GM18867 (cell line): ENCODE results near the gene PAQR5.
"Not testable (repeated sequence)": the region's sequence is repeated elsewhere in the genome, so short reads cannot be mapped to it uniquely, and the experiment has no call there.

Experiments used
- ATAC-seq: cut with Tn5 transposase; IDR thresholded peaks from one replicate; pipeline ENCODE4 v1.9.1; 2021; ENCODE audit warnings: mild to moderate bottlenecking, moderate library complexity; ENCODE audit not compliant: unreplicated experiment

The PAQR5 gene

GRCh38 chr15:69415381-69415780, 116.7 kb downstream of the PAQR5 start:
- ATAC-seq: no peak

DNA sequence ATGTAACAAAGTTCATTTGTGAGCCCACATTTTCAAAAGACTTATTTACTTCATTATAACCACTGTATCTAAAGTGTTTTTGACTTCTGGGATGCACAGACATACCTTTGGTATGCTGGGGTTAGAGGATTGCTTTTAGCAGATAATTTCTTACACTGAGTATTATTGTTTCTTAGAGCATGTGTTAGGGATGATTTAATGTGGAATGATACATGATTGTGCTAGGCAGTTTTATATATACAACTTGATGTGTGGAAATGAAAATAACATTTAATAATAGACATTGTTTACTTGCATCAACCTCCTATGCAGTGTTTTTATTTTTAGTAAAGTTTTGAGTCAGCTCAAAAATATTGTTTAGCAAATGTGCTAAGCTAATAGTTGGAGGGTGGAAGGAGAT, 118.9 kb downstream of the PAQR5 start:
- no peak for ATAC-seq

DNA sequence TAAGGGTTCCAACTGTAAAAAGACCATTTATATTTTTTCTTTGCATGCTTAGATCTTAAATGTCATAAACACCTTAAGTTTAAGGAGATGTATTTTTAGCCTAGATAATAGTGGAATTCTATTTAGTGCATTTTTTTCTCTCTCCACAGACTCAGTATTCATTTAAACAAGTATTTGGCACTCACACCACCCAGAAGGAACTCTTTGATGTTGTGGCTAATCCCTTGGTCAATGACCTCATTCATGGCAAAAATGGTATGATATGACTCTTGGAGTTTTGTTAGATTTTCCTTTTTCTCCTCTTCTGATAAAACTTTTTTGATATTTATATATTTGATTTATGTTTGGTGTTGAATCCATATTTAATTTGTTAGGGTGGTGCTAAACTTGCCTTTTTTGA, 122.8 kb downstream of the PAQR5 start:
- ATAC-seq: no peak

DNA sequence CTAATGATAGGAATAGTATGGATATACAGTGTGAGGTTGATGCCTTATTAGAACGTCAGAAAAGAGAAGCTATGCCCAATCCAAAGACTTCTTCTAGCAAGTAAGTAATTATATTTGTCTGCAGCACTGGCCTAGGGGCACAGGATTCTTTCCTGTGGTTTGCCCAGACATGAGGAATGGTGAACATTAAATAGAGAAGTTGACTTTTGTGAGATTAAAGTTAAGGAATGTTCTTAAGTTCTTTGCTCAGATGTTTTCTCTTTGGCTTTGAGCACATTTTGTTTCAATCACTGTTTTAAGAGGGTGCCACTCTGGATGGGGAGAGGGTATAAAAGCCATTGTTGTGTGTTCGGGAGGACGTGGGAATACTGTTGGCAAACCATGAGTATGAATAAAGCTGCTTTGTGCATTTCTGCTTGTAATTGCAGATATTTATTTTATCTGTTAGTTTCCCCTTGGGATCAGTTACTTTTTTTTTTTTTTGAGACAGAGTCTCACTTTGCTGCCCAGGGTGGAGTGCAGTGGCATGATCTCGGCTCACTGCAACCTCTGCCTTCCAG, 123.7 kb downstream of the PAQR5 start:
- no peak for ATAC-seq

DNA sequence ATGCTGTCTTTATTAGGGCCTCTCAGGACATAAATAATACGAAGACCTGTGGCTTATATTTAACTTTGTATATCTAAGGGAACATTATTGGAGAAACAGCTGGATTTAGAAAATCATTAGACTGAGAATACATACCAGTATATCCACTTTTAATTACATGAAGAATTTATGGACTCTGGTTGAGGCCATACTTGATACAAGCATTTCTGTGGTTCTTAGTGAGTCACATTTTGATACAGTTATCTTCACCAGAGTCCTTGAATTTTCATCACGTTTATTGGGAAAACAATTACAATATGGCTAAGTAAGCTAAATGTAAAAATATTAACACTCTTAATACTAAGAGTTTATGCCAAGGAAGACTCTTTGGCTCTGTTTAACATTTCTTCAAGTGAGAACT, 125.3 kb downstream of the PAQR5 start:
- ATAC-seq: no peak

GRCh38 chr15:69424748-69425413, 126.2 kb downstream of the PAQR5 start:
- no peak for ATAC-seq

DNA sequence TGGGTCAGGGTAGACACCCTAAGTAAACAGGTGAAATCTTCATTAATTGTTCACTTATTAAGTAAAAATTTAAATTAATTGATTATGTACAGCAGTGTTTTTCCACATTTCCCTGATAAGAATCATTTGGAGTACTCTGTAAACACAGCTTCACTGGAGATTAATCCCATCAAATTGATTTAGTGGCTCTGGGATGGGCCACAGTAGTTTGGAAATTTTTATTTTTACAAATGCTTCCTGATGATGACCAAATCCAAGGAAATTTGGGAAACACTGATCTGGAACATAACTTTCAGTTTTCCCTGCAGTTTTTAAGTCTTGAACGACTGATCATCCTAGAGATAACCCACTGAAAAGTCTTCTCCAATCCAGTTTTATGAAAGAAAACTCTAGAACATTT, 135.1 kb downstream of the PAQR5 start:
- ATAC-seq: no peak

DNA sequence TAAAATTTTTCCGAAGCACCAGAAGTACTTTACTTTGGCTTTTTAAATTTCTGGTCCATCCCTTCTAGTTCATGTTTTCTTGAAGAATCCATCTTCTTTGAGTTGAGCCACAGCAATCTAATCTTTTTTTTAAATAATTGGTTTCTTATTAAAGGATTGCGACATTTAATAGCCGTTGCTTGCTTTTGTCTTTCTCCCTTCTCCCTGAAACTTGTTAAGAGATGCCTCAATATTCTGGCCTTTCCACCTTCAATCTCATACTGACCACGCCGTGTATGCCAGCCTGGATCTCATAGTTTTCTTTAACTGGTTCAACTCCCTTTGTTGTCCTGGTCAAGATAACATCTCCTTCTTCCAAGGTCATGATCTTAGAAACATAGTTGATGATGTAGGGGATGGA, 135.5 kb downstream of the PAQR5 start:
- ATAC-seq: no peak

- no peak for ATAC-seq
Measured at GRCh38 chr15:69434679-69435078, 136.0 kb downstream of the PAQR5 start.

DNA sequence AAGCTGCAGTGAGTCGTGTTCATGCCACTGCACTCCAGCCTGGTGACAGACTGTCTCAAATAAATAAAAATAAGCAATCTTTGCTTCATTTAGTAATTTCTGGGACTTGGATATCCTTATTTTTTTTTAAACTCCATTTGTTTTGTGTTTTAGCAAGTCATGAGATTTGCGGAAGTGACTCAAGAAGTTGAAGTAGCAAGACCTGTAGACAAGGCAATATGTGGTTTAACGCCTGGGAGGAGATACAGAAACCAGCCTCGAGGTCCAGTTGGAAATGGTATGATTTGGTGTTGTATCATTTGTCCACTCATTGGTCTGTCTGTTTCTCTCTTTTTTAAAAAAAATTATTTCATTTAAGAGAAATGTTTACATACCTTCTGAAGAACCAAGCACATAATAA, 137.3 kb downstream of the PAQR5 start:
- no peak for ATAC-seq

DNA sequence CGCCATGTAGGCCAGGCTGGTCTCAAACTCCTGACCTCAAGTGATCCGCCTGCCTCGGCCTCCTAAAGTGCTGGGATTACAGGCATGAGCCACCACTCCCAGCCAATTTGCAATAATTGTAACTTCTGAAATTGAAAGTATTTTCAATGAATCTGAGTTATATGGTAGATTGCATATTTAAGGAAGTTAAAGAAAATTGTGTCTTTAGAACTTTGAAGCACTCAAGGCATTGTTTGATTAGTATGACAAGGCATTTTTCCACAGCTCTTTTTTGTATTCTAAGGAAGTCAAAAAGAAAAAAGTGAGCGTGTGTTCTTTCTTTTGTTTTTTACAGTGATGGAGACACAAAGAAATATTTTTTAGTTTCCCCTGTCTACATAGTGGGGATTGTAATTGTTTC, 138.2 kb downstream of the PAQR5 start:
- ATAC-seq: no peak

GRCh38 chr15:69439623-69440022, 140.9 kb downstream of the PAQR5 start:
- ATAC-seq: no peak

DNA sequence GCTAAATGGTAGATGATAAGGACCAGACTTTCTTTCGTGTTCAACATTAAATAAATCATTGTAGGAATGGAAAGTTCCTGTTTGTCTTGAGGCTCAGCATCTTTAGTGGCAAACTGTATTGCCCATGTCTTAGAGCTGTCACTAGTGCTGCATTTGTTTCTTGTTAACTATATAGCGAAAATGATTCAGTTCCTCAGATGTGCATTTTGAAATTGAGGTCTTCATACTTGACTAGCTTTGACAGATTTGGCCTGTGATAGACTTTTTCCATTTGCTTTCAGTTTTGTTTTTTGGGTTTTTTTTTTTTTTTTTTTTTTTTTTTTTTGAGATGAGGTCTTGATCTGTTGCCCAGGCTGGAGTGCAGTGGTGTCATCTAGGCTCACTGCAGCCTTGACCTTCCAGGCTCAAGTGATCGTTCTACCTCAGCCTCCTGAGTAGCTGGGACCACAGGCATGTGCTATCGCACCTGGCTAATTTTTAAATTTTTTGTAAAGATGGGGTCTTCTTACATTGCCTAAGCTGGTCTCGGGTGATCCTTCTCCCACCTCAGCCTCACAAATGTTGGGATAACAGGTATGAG, 144.4 kb downstream of the PAQR5 start:
- peak; percentile 59 for ATAC-seq

- peak; percentile 78 for ATAC-seq
Measured at GRCh38 chr15:69444686-69445085, 146.0 kb downstream of the PAQR5 start.

- no peak for ATAC-seq
Measured at GRCh38 chr15:69446953-69447352, 148.2 kb downstream of the PAQR5 start.

- ATAC-seq: not testable (repeated sequence)
Measured at GRCh38 chr15:69450221-69450620, 151.5 kb downstream of the PAQR5 start.

DNA sequence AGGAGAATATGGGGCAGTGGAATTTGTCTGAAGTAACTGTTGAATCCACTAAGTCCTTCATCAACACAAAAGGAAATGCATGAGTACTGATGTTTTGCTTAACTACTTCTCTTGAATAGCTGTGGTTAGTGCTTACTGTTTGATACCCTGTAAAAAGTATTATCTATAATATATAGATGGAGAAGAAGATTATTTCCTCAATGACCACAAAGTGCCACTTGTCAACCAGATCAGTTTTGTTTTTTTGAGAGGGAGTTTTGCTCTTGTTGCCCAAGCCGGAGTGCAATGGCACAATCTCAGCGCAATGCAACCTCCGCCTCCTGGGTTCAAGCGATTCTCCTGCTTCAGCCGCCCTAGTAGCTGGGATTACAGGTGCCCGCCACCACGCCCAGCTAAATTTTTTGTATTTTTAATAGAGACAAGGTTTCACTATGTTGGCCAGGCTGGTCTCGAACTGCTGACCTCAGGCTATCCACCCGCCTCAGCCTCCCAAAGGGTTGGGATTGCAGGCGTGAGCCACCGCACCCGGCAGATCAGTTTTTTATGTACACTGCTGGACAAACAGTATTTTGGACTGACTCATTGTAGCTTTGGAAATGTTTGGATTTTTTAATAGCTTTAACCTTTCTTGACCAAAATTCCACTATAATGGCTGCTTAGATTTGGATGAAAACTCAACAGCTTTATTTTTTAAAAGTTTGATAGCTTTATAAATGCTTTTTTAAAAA, 152.4 kb downstream of the PAQR5 start:
- ATAC-seq: no peak

DNA sequence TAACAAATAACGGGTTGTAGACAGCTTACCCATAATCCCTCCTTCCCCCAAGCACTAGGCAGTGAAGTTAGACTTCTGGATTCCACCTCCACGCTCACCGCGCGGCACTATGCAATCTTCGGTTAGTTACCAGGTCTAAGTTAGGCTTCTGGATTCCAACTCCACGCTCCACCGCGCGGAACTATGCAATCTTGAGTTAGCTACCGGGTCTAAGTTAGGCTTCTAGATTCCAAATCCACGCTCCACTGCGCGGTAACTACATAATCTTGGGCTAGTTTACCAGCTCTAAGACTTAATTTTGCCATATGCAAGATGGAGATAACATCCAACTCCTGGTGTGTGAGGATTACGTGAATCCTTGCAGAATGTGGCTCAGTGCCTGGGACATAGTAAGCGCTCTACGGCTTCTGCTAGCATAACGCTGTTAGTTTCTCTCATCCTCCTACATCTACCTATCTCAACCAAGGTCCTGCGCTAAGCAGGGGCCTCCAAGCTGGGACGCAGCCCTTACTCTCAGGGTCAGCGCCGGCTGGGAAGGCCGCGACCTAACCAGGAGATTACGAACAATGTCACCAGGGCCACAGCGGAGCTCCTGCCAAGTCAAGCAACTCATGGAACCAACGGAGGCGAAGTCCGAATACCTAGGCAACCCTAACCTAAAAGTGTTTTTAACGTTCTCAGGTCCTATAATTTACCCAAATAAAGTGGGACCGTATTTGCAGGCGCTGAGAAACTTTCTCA, 153.4 kb downstream of the PAQR5 start:
- ATAC-seq: peak; percentile 33

GRCh38 chr15:69452692-69453521, 154.2 kb downstream of the PAQR5 start, which contains the start of gene RPLP1:
Gene RPLP1 (plus strand): TSS chr15:69452818. CDS start chr15:69452949, 131 bp downstream.
- ATAC-seq: peak; percentile 72

DNA sequence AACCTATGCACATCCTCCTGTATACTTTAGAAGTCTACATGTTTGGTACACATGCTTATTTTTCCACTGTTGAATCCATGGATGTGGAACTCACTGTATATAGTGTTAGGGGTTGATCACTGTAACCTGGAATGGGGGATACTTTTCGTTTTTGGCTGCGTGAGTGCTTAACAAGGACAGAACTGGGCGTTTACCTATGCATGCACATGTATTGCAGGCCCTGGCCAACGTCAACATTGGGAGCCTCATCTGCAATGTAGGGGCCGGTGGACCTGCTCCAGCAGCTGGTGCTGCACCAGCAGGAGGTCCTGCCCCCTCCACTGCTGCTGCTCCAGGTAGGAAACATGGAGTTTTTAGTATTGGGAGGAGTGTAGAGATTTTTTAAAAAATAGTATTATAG, 156.2 kb downstream of the PAQR5 start:
- no peak for ATAC-seq
